Sigmoid colon (tissue), 7 donors: ENCODE results near the gene ADNP2. TPM values are rescaled to one million over a fixed set of nuclear protein-coding genes. Genes with fewer than 3 reads are reported as not detected.

Experiments
- DNase-seq: peaks from one replicate; pipeline ENCODE4 v3.0.0-alpha.2; 2019
- H3K27ac ChIP-seq, 4 donors: fragments of 200-600 bp; sonication (generic); one replicate each; pipeline ENCODE4 v1.5.1; 2016 to 2019; ENCODE audit warnings: mild to moderate bottlenecking in 1 of 4
- H3K27me3 ChIP-seq, 3 donors: fragments of 200-600 bp; sonication (generic); one replicate each; pipeline ENCODE4 v1.5.1; 2019; ENCODE audit warnings: mild to moderate bottlenecking in 1 of 3
- H3K36me3 ChIP-seq, 4 donors: fragments of 200-600 bp; sonication (generic); one replicate each; pipeline ENCODE4 v1.5.1; 2016 to 2019
- H3K4me1 ChIP-seq, 4 donors: fragments of 200-600 bp; sonication (generic); one replicate each; pipeline ENCODE4 v1.5.1; 2017 to 2019
- H3K4me3 ChIP-seq, 4 donors: fragments of 200-600 bp; sonication (generic); one replicate each; pipeline ENCODE4 v1.5.1; 2017 to 2019; ENCODE audit warnings: mild to moderate bottlenecking in 2 of 4, moderate library complexity in 1 of 4
- H3K9me3 ChIP-seq, 4 donors: fragments of 200-600 bp in 3 of 4; sonication (generic) in 3 of 4; one replicate each; pipeline versions ENCODE4 v1.5.1 to v1.6.1; 2013 to 2019
- CTCF ChIP-seq, 4 experiments: fragments of 450-650 bp in 3 of 4; fragments of 200-600 bp in 1 of 4; IDR thresholded peaks; one replicate each; pipeline ENCODE4 v1.5.1; 2016 to 2019; ENCODE audit warnings: antibody characterized with exemption in 4 of 4, mild to moderate bottlenecking in 3 of 4, moderate library complexity in 2 of 4
- EP300 ChIP-seq, 4 donors: sonication (generic); formaldehyde crosslinking; IDR thresholded peaks; one replicate each; pipeline ENCODE4 v1.6.1; 2017; ENCODE audit warnings: antibody characterized with exemption in 4 of 4
- POLR2A ChIP-seq, 2 donors: fragments of 450-650 bp; IDR thresholded peaks; one replicate each; pipeline ENCODE4 v1.6.1; 2016; ENCODE audit warnings: antibody characterized with exemption in 2 of 2, mild to moderate bottlenecking in 2 of 2, moderate library complexity in 2 of 2
- POLR2AphosphoS5 ChIP-seq, 4 donors: sonication (generic); formaldehyde crosslinking; IDR thresholded peaks; one replicate each; pipeline ENCODE4 v1.6.1; 2017; ENCODE audit warnings: antibody characterized with exemption in 4 of 4
- WGBS, 2 donors: extraction: QIAGEN DNeasy Blood & Tissue Kit; methylation state at CpG; one replicate each; pipeline ENCODE4 v1.1.7; 2013; 5-methylcytosine and 5-hydroxymethylcytosine counted together
- intact Hi-C: fragments of 100-400 bp; cut with DNase I; formaldehyde crosslinking; loops from one replicate; pipeline ENCODE4 v1.15.1; 2023
- polyA plus RNA-seq, 3 donors: library from polyadenylated mRNA; stranded (reverse); fragments of 200-250 nt; gene quantifications; one replicate each; pipeline ENCODE4 v1.2.3, GENCODE V29; 2013
- total RNA-seq, 4 donors: library from RNA; depleted of rRNA; stranded (reverse); fragments of >200 nt; gene quantifications; one replicate each; pipeline ENCODE4 v1.1.0, GENCODE V29; 2016
- donor health status: healthy with polysubstance abuse.
- donor health status: Bipolar disorder and iron deficiency.
- donor health status: healthy.

Gene ADNP2
- total and polyA plus RNA-seq, 7 donors: 3.6 to 18.0 (median 13.0) TPM

DNA sequence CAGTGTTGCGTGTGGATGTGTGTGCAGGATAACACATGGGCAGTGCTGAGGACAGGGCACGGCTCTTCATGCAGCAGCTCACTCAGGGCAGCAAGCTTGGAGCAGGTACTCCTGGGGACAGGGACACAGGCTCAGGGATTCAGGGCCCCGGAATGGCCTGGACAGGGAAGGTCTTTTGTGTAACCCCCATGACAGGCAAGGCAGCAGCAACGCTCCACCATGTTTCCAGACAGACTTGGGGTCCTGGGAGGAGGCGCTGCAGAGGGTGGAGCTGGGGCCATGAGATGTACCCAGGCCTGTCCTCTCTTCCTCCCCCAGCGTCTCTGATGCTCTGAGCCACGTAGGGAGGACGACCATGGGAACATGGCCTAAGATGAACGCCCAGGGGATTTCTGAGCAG is 58.3 kb downstream of the ADNP2 start:
- Histone ChIP-seq H3K36me3 (no peaks in the 10 kb centered on the region), H3K27me3 (no peaks in the 10 kb centered on the region), H3K4me1 (peaks cover 0 to 17% (median 0%) of the 10 kb centered on the region in 4 donors), H3K4me3 (no peak overlapping the region), H3K27ac (no peak overlapping the region), H3K9me3 (peaks cover 0 to 4% (median 2%) of the 10 kb centered on the region in 4 donors)
- intact Hi-C loops: no loop called here
- DNase-seq: no peak
- TF ChIP-seq EP300 (IDR thresholded peaks at IDR 0.05) (no peak), POLR2AphosphoS5 (IDR thresholded peaks at IDR 0.05) (no peak), POLR2A (IDR thresholded peaks at IDR 0.05) (no peak), CTCF (IDR thresholded peaks at IDR 0.05) (no peak)
- 85 to 91% methylated on average over 9 of the region's 9 CpGs for WGBS, 2 donors

GRCh38 chr18:80167931-80168330 is 58.9 kb downstream of the ADNP2 start:
- intact Hi-C loops: no loop called here
- 54 to 71% methylated on average over 13 of the region's 13 CpGs for WGBS, 2 donors
- DNase-seq: no peak
- no peak overlapping the region for H3K27ac ChIP-seq
- peaks cover 0 to 4% (median 2%) of the 10 kb centered on the region in 4 donors for H3K9me3 ChIP-seq
- H3K4me3 ChIP-seq: no peak overlapping the region
- H3K4me1 ChIP-seq: peaks cover 0 to 17% (median 0%) of the 10 kb centered on the region in 4 donors
- no peaks in the 10 kb centered on the region for H3K27me3 ChIP-seq
- TF ChIP-seq CTCF (IDR thresholded peaks at IDR 0.05) (no peak), EP300 (IDR thresholded peaks at IDR 0.05) (no peak), POLR2A (IDR thresholded peaks at IDR 0.05) (no peak), POLR2AphosphoS5 (IDR thresholded peaks at IDR 0.05) (no peak)
- H3K36me3 ChIP-seq: no peaks in the 10 kb centered on the region

GRCh38 chr18:80168346-80168745 is 59.3 kb downstream of the ADNP2 start:
- no peak for DNase-seq
- H3K9me3 ChIP-seq: peaks cover 0 to 4% (median 2%) of the 10 kb centered on the region in 4 donors
- TF ChIP-seq POLR2A (IDR thresholded peaks at IDR 0.05) (no peak), POLR2AphosphoS5 (IDR thresholded peaks at IDR 0.05) (no peak)
- WGBS, 2 donors: 73 to 82% methylated on average over 2 of the region's 2 CpGs
- intact Hi-C loops: no loop called here
- H3K4me1 ChIP-seq: peaks cover 0 to 17% (median 0%) of the 10 kb centered on the region in 4 donors
- H3K4me3 ChIP-seq: no peak overlapping the region
- no peak overlapping the region for H3K27ac ChIP-seq
- no peaks in the 10 kb centered on the region for H3K27me3 ChIP-seq
- H3K36me3 ChIP-seq: no peaks in the 10 kb centered on the region

DNA sequence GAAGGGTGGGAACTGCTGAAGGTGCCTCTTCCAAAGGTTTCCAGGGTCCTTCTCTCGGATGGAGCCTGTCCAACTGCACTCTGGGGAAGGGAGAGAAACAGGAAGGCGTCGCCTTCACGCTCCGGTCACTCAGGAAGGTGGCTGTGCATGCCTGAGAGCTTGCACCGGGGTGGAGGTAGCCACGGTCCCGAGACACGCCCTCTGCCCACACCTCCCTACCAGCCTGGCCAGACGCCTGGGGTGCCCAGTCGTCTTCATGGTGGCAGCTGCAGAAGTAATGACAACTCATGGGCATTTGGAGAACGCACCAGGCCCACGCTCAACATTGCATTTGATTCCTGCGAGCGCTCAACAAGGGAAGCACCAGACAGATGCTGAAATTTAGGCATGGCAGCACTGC is 59.9 kb downstream of the ADNP2 start:
- TF ChIP-seq EP300 (IDR thresholded peaks at IDR 0.05) (no peak), POLR2AphosphoS5 (IDR thresholded peaks at IDR 0.05) (no peak), CTCF (IDR thresholded peaks at IDR 0.05) (no peak), POLR2A (IDR thresholded peaks at IDR 0.05) (no peak)
- no peaks in the 10 kb centered on the region for H3K36me3 ChIP-seq
- H3K9me3 ChIP-seq: peaks cover 0 to 4% (median 2%) of the 10 kb centered on the region in 4 donors
- no peaks in the 10 kb centered on the region for H3K27me3 ChIP-seq
- H3K4me3 ChIP-seq: no peak overlapping the region
- intact Hi-C loops: no loop called here
- peaks cover 0 to 17% (median 0%) of the 10 kb centered on the region in 4 donors for H3K4me1 ChIP-seq
- no peak for DNase-seq
- no peak overlapping the region for H3K27ac ChIP-seq
- 86 to 87% methylated on average over 15 of the region's 15 CpGs for WGBS, 2 donors

DNA sequence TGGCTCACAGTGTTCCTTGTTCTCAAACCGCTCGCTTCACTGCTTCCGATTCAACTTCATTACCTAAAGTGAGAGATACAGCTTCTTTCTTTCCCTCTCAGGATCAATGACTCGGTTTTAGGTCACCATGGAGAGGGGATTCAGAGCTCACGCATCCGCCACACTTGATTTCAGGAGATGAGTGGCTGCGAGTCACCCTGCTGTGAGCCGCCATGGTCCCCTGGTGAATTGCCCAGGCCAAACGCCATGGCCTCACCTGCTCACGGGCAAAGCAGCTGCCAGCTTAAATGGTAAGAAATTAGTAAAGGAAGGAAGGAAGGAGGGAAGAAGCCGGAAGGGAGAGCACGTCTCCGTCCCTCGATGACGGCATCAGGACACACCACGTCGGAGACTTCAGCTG is 60.5 kb downstream of the ADNP2 start:
- TF ChIP-seq CTCF (IDR thresholded peaks at IDR 0.05): no peak
- TF ChIP-seq POLR2AphosphoS5 (IDR thresholded peaks at IDR 0.05): no peak
- Histone ChIP-seq H3K27me3 (no peaks in the 10 kb centered on the region), H3K4me3 (no peak overlapping the region), H3K9me3 (peaks cover 0 to 4% (median 2%) of the 10 kb centered on the region in 4 donors), H3K36me3 (no peaks in the 10 kb centered on the region), H3K27ac (no peak overlapping the region), H3K4me1 (peaks cover 0 to 17% (median 0%) of the 10 kb centered on the region in 4 donors)
- intact Hi-C loops: loop anchor here (2.0 kb wide), 1 partner anchor 77 kb away; the partner anchor contains the start of gene PARD6G
- 91% methylated on average over 17 of the region's 17 CpGs for WGBS, 2 donors
- DNase-seq: no peak
